ENCODE results near the gene TADA1.

Gene TADA1

GRCh38 chr1:166875734-166876539 lies at the start of gene TADA1:
Gene TADA1, minus strand, starts transcription at chr1:166876264. Its CDS starts 31 bp downstream, at chr1:166876233.
- peak; percentile 98 for DNase-seq

DNA sequence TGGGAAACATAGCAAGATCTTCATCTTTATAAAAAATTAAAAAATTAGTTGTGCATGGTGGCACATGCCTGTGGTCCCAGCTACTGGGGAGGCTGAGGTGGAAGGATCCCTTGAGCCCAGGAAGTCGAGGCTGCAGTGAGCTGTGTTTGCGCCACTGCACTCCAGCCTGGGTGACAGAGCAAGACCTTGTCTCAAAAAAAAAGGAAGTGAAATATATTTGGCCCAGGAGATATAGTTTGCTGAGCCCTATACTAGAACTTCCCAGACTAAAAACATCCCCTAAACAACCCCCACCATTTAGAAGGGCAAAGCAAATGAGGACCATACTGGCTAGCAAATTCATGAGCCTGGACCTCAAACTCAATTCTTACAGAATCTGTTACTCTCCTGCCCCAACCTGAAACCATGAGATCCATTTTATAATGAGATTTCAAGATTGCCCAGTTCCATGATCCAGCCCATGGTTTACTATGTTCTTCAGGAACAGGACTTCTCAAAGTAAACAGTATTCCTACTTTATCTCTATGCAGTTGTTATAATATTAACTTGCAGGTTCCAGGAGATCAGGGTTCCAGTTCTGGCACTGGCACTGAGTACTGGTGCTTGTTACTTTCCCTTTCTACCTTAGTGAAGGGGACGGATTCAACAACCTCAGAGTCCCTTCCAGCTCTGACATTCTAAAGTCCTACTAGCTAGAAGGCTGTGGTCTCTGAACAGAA lies 48.9 kb upstream of the TADA1 start:
- DNase-seq: peak; percentile 71

DNA sequence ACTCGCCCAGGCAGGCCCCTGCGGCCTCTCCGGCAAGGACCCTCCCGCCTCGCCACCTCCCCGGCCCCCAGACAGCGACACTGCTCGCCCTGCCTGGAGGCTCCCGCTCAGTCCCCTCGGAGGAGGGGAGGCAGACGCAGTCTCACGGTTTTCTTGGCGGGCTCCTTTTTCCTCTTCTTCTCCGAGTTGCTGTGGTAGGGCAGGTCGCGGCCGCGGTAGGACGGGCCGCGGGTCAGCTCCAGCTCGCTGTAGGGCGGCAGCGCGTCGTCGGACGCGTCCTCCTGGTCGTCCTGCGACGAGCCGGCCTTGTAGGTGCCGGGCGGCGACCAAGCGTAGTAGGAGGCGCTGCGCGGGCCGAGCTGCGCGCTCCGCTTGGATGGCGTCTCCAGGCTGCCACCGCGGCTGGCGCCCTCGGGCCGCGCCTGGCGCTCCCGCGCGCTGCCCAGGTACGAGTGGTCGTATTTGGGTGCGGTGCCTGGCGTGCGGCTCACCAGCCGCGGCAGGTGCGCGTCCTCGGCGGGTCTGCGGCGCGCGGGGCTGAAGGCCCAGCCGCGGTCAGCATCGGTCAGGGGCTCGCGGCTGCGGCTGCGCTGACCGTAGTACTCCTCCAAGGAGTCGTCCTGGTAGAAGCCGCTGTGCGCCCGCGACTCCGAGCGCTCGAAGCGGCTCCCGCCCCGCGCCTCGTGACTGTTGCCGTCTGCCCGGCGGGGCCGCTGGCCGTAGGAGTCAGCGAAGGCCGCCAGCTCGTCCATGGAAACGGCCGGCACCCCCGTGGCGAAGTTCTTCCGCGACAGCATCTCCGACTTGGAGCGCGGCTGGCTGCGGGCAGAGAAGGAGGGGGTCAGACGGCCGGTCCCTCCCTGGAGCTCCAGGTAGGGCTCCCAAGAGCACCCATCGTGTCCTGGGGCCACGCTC lies 44.8 kb upstream of the TADA1 start:
- no peak for DNase-seq

DNA sequence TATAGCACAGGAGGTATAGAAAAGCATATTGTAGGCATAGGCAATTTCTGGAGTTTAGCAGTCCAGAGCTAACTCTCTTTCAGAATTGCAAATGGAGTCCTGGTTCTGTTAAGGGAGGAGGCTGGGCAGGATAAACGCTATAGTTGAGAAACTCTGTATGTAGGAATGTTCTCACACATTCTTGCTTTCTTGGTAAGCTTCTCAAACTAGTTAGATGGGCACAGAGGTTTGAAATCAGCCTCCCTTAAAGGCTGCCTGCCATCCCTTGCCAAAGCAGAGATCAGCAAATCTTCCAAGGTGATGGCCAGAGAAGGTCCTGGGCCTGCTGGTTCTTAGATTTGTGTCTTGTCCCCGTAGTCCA lies 42.9 kb upstream of the TADA1 start:
- DNase-seq: no peak

GRCh38 chr1:166918088-166918955 lies 42.3 kb upstream of the TADA1 start:
- no peak for DNase-seq

GRCh38 chr1:166915941-166916340 lies 39.9 kb upstream of the TADA1 start:
- DNase-seq: no peak

- DNase-seq: no peak
Observed at GRCh38 chr1:166915042-166915441, 39.0 kb upstream of the TADA1 start.

- no peak for DNase-seq
Observed at GRCh38 chr1:166914111-166914510, 38.0 kb upstream of the TADA1 start.

DNA sequence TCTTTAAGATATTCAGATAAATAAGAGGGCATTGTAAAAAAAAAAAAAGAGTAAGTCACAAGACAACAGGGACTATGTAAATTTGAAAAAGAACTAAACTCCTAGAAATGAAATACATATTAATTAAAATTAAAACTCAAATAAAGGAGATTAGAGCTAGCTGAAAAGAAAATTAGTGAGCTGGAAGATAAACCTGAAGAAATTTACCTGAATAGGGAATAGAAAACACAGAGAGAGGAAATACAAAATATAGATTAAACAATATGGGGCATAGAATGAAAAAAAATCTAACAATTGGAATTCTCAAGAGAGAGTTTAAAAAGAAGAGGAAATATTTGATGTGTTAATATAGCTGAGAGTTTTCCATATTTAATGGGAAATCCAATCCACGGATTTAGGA lies 35.6 kb upstream of the TADA1 start:
- DNase-seq: no peak

GRCh38 chr1:166910396-166910994 lies 34.4 kb upstream of the TADA1 start:
- peak; percentile 69 for DNase-seq

GRCh38 chr1:166908942-166909341 lies 32.9 kb upstream of the TADA1 start:
- DNase-seq: no peak

GRCh38 chr1:166907763-166908162 lies 31.7 kb upstream of the TADA1 start:
- DNase-seq: peak; percentile 64

- no peak for DNase-seq
Observed at GRCh38 chr1:166907051-166907450, 31.0 kb upstream of the TADA1 start.

DNA sequence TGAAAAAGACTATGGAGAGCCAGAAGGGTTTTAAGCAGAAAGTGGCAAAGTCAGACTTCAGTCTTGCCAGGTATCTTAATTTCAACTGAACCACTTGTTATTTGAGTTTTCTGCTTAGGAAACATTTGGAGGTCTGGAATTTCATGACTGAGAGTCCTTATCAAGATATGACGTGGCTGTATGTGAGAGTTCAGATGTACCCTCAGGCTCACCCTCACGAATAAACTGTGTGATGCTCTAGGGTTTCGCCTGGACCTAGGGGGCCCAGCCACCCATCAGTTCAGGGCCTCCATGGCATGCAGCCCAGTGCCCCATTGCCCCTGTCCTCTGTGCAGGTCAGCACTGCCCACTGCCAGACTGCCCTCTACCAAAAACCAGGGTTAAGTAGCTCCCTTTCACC lies 30.6 kb upstream of the TADA1 start:
- DNase-seq: no peak

- peak; percentile 63 for DNase-seq
Observed at GRCh38 chr1:166905900-166906299, 29.8 kb upstream of the TADA1 start.

- DNase-seq: peak; percentile 6
Observed at GRCh38 chr1:166905136-166905535, 29.1 kb upstream of the TADA1 start.

- DNase-seq: no peak
Observed at GRCh38 chr1:166903232-166903631, 27.2 kb upstream of the TADA1 start.

GRCh38 chr1:166902279-166902678 lies 26.2 kb upstream of the TADA1 start:
- DNase-seq: peak; percentile 99

DNA sequence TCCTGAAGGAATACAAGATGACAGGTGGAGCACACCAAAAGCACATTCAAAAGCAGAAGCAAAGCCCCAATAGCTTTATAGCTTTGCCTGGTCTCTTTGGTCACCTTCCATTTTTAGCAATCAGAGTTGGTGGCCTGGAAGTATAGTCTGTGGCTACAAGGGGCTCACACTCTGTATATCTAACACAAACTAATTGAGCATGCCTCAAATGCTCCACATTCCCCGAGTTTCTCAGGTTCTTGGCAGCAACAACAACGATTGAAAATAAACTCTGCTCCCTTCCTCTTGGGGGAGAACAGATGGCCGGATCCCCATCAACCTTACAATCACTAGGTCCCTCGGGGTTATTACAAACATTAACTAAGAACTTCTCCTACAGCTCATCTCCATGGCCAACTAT lies 24.9 kb upstream of the TADA1 start:
- DNase-seq: no peak

GRCh38 chr1:166899769-166900168 lies 23.7 kb upstream of the TADA1 start:
- DNase-seq: no peak

GRCh38 chr1:166895766-166896165 lies 19.7 kb upstream of the TADA1 start:
- DNase-seq: no peak

DNA sequence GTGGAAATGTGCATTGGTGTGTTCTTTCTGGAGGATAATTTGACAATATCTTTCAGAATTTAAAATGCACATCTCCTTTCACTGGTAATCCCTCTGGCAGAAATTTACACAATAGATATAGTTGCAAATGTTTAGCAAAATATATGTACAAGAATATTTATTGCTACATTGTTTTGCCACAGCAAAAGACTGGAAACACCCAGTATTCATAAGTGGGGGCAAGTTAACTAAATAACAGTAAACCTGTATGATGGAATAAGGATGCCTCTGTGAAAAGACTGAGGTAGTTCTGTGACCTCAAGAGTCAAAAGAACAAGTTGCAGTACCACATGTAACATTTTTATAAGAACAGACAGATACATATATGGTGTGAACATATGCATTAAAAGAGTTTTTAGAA lies 13.7 kb upstream of the TADA1 start:
- DNase-seq: no peak
